ENCODE measurements around the gene NUFIP1.

- TF ChIP-seq, protein P1, sequence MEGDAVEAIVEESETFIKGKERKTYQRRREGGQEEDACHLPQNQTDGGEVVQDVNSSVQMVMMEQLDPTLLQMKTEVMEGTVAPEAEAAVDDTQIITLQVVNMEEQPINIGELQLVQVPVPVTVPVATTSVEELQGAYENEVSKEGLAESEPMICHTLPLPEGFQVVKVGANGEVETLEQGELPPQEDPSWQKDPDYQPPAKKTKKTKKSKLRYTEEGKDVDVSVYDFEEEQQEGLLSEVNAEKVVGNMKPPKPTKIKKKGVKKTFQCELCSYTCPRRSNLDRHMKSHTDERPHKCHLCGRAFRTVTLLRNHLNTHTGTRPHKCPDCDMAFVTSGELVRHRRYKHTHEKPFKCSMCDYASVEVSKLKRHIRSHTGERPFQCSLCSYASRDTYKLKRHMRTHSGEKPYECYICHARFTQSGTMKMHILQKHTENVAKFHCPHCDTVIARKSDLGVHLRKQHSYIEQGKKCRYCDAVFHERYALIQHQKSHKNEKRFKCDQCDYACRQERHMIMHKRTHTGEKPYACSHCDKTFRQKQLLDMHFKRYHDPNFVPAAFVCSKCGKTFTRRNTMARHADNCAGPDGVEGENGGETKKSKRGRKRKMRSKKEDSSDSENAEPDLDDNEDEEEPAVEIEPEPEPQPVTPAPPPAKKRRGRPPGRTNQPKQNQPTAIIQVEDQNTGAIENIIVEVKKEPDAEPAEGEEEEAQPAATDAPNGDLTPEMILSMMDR (conservative IDR thresholded peaks at IDR 0.05; ENCODE audit: low read depth in 2 of 2) = no peak
- TF ChIP-seq JUNB (IDR thresholded peaks at IDR 0.05; ENCODE audit: unreplicated experiment) (no peak), EZH2 (IDR thresholded peaks at IDR 0.05; ENCODE audit: low read depth, unreplicated experiment) (no peak), POLR2AphosphoS5 (IDR thresholded peaks at IDR 0.05; ENCODE audit: low read depth) (no peak), EZH2phosphoT487 (IDR thresholded peaks at IDR 0.05; ENCODE audit: unreplicated experiment) (no peak)
Observed at GRCh38 chr13:45021250-45021649, 32.0 kb upstream of the NUFIP1 start.
